ENCODE results near the gene ZNF132.

GRCh38 chr19:58474291-58474996, 34.5 kb upstream of the ZNF132 start:
- no peak for TF ChIP-seq CTCF (IDR thresholded peaks at IDR 0.05)
- no peak for TF ChIP-seq POLR2A (IDR thresholded peaks at IDR 0.05)

Data from body of pancreas (tissue), 4 donors.